Measurements from ENCODE around the gene ITGA11.

The ITGA11 gene

DNA sequence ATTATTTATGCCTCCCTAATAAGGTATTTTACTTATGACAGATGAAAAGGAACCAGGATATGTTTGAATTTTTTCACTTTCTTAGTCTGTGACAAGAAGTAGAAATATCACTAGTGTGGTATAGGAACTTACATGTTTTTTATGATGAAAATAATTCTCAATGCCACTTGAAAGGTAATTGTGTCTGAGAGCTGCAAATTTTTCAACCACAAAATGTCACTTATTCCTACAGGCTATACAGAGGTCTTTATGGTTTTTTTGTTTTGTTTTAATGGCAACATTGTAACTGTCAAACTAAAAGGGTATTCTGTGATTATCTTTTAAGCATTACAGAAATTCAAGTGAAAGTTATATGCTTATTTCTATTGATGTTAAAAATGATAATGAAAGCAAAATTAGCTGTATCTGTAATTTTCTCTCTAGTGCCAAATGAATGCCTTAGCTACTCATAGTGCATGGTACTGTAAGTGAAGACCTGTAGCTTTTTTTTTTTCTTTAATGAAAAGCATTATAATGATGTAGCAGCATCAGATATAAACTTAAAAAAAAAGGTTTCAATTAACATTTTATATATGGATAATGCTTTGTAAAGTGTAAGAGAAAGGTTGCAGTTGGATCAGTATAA is 139.7 kb downstream of the ITGA11 start:
- Histone ChIP-seq H3K27me3 (ENCODE audit: control insufficient read depth, insufficient read depth, low read length) (no peaks in the 10 kb centered on the region), H3K4me3 (ENCODE audit: low read length) (no peak overlapping the region), H3K9ac (ENCODE audit: low read length) (no peak overlapping the region), H3K4me1 (ENCODE audit: control insufficient read depth, insufficient read depth, low read length) (peaks cover 10% of the 10 kb centered on the region), H3K27ac (ENCODE audit: low read depth, low read length) (no peak overlapping the region), H3K36me3 (ENCODE audit: control insufficient read depth, insufficient read depth, low read length) (peaks cover 11% of the 10 kb centered on the region)

GRCh38 chr15:68290715-68291114 is 141.2 kb downstream of the ITGA11 start:
- H3K4me1 ChIP-seq (ENCODE audit: control insufficient read depth, insufficient read depth, low read length): peaks cover 10% of the 10 kb centered on the region
- H3K27me3 ChIP-seq (ENCODE audit: control insufficient read depth, insufficient read depth, low read length): no peaks in the 10 kb centered on the region
- H3K27ac ChIP-seq (ENCODE audit: low read depth, low read length): no peak overlapping the region
- H3K4me3 ChIP-seq (ENCODE audit: low read length): no peak overlapping the region
- no peak overlapping the region for H3K9ac ChIP-seq (ENCODE audit: low read length)
- H3K36me3 ChIP-seq (ENCODE audit: control insufficient read depth, insufficient read depth, low read length): peaks cover 11% of the 10 kb centered on the region

GRCh38 chr15:68289621-68290352 is 142.2 kb downstream of the ITGA11 start:
- Histone ChIP-seq H3K4me1 (ENCODE audit: control insufficient read depth, insufficient read depth, low read length) (peaks cover 5% of the 10 kb centered on the region), H3K27ac (ENCODE audit: low read depth, low read length) (no peak overlapping the region)

DNA sequence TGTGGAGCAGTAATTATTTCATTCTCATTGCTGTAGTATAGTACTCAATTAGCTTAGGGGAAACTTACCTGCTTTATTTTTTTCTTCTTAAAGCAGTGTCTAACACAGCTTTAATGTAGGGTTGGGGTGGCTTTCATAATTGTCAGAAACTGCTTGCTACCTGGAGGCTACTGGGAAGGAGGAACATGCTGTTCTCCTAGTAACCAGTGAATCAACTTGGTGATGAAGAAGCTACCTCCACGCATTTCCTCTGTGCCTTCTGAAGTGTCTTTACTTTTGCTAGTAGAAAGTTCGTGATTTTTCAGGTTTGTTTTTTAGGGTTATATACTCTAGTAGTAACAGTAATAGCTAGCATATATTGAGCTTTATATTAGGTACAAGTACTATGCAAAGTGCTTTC is 142.9 kb downstream of the ITGA11 start:
- Histone ChIP-seq H3K27me3 (ENCODE audit: control insufficient read depth, insufficient read depth, low read length) (no peaks in the 10 kb centered on the region), H3K4me3 (ENCODE audit: low read length) (no peak overlapping the region), H3K36me3 (ENCODE audit: control insufficient read depth, insufficient read depth, low read length) (peaks cover 17% of the 10 kb centered on the region), H3K27ac (ENCODE audit: low read depth, low read length) (no peak overlapping the region), H3K9ac (ENCODE audit: low read length) (no peak overlapping the region), H3K4me1 (ENCODE audit: control insufficient read depth, insufficient read depth, low read length) (peaks cover 5% of the 10 kb centered on the region)

More at GRCh38 chr15:68289621-68290352, 142.2 kb downstream of the ITGA11 start:
- H3K36me3 ChIP-seq (ENCODE audit: control insufficient read depth, insufficient read depth, low read length): peaks cover 13% of the 10 kb centered on the region
- H3K4me3 ChIP-seq (ENCODE audit: low read length): no peak overlapping the region
- H3K27me3 ChIP-seq (ENCODE audit: control insufficient read depth, insufficient read depth, low read length): no peaks in the 10 kb centered on the region
- H3K9ac ChIP-seq (ENCODE audit: low read length): no peak overlapping the region

DNA sequence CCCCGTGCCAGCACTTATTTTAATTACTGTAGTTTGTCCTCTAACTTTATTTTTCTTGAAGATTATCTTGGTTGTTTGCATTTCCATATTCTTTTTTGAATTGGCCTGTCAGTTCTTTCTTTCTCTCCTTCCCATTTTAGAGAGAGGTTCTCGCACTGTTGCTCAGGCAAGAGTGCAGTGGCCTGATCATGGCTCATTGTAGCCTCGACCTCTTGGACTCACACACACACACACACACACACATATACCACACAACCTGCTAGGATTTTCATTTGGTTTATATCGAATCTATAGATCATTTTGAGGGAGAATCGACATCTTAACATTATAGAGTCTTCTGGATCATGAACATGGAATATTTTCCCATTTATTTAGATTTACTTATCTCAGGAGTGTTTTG is 145.7 kb downstream of the ITGA11 start:
- no peaks in the 10 kb centered on the region for H3K27me3 ChIP-seq (ENCODE audit: control insufficient read depth, insufficient read depth, low read length)
- no peak overlapping the region for H3K9ac ChIP-seq (ENCODE audit: low read length)
- peaks cover 17% of the 10 kb centered on the region for H3K36me3 ChIP-seq (ENCODE audit: control insufficient read depth, insufficient read depth, low read length)
- no peak overlapping the region for H3K4me3 ChIP-seq (ENCODE audit: low read length)
- no peak overlapping the region for H3K27ac ChIP-seq (ENCODE audit: low read depth, low read length)
- peaks cover 8% of the 10 kb centered on the region for H3K4me1 ChIP-seq (ENCODE audit: control insufficient read depth, insufficient read depth, low read length)

GRCh38 chr15:68285259-68285980 is 146.5 kb downstream of the ITGA11 start:
- Histone ChIP-seq H3K4me1 (ENCODE audit: control insufficient read depth, insufficient read depth, low read length) (peaks cover 12% of the 10 kb centered on the region), H3K9ac (ENCODE audit: low read length) (no peak overlapping the region), H3K4me3 (ENCODE audit: low read length) (no peak overlapping the region)

DNA sequence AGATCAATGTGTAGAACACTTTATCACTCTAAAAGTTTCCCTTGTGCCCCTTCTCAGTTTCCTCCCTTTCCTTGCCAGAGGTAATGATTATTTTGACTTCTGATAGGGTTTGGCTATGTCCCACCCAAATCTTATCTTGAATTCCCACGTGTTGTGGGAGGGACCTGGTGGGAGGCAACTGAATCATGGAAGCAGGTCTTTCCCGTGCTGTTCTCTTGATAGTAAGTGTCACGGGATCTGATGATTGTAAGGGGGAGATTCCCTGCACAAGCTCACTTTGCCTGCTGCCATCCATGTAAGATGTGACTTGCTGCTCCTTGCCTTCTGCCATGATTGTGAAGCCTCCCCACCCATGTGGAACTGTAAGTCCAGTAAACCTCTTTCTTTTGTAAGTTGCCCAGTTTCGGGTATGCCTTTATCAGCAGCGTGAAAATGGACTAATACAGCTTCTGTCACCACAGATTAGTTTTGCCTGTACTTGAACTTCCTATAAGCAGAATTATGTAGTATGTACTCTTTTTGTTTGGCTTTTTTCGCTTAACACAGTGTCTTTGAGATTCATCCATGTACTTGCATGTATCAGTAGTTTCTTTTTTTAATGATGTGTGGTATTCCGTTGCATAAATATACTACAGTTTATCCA is 147.2 kb downstream of the ITGA11 start:
- Histone ChIP-seq H3K4me1 (ENCODE audit: control insufficient read depth, insufficient read depth, low read length) (peaks cover 12% of the 10 kb centered on the region), H3K9ac (ENCODE audit: low read length) (no peak overlapping the region), H3K27ac (ENCODE audit: low read depth, low read length) (no peak overlapping the region), H3K4me3 (ENCODE audit: low read length) (no peak overlapping the region), H3K36me3 (ENCODE audit: control insufficient read depth, insufficient read depth, low read length) (peaks cover 6% of the 10 kb centered on the region), H3K27me3 (ENCODE audit: control insufficient read depth, insufficient read depth, low read length) (no peaks in the 10 kb centered on the region)

More at GRCh38 chr15:68285259-68285980, 146.5 kb downstream of the ITGA11 start:
- no peaks in the 10 kb centered on the region for H3K27me3 ChIP-seq (ENCODE audit: control insufficient read depth, insufficient read depth, low read length)
- peaks cover 12% of the 10 kb centered on the region for H3K36me3 ChIP-seq (ENCODE audit: control insufficient read depth, insufficient read depth, low read length)
- no peak overlapping the region for H3K27ac ChIP-seq (ENCODE audit: low read depth, low read length)

DNA sequence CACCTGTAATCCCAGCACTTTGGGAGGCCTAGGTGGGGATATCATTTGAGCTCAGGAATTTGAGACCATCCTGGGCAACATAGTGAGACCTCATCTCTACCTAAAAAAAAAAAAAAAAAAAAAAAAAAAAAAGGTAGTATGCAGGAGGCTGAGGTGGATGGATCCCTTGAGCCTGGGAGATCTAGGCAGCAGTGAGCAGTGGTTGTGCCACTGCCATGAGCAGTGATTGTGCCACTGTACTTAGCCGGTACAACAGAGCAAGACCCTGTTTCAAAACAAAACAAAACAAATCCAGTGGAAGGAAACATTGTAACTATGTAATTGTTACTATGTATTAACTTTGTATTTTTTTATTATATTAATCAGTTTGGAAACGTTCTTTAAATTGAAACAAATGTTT is 148.6 kb downstream of the ITGA11 start:
- no peaks in the 10 kb centered on the region for H3K27me3 ChIP-seq (ENCODE audit: control insufficient read depth, insufficient read depth, low read length)
- no peak overlapping the region for H3K27ac ChIP-seq (ENCODE audit: low read depth, low read length)
- H3K9ac ChIP-seq (ENCODE audit: low read length): no peak overlapping the region
- H3K4me1 ChIP-seq (ENCODE audit: control insufficient read depth, insufficient read depth, low read length): peaks cover 14% of the 10 kb centered on the region
- H3K4me3 ChIP-seq (ENCODE audit: low read length): no peak overlapping the region
- H3K36me3 ChIP-seq (ENCODE audit: control insufficient read depth, insufficient read depth, low read length): peaks cover 6% of the 10 kb centered on the region

DNA sequence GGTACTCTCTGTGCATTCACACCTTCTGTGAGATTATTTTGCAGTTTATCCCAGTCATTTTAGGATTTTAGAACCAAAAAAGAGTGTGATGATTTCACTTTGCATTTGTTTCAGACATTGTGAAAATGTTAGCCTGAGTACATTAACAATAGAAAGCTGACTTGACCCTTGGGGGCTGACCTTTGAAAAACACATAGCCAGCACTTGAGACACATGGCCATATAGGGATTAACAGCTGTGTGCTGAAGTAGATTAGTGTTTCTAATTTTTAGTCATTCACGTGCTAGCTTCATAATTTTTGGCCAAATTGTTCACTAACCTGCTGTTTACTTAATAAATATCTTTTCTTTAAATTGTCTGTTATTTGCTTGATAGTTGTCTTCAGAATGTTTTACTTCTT is 151.0 kb downstream of the ITGA11 start:
- peak overlapping the region; percentile 100 for H3K27ac ChIP-seq (ENCODE audit: low read depth, low read length)
- H3K36me3 ChIP-seq (ENCODE audit: control insufficient read depth, insufficient read depth, low read length): peaks cover 6% of the 10 kb centered on the region
- no peak overlapping the region for H3K9ac ChIP-seq (ENCODE audit: low read length)
- peak overlapping the region; percentile 100 for H3K4me3 ChIP-seq (ENCODE audit: low read length)
- H3K4me1 ChIP-seq (ENCODE audit: control insufficient read depth, insufficient read depth, low read length): peaks cover 24% of the 10 kb centered on the region
- no peaks in the 10 kb centered on the region for H3K27me3 ChIP-seq (ENCODE audit: control insufficient read depth, insufficient read depth, low read length)

GRCh38 chr15:68279779-68280753 is 151.9 kb downstream of the ITGA11 start:
- Histone ChIP-seq H3K36me3 (ENCODE audit: control insufficient read depth, insufficient read depth, low read length) (peaks cover 6% of the 10 kb centered on the region), H3K4me1 (ENCODE audit: control insufficient read depth, insufficient read depth, low read length) (peaks cover 26% of the 10 kb centered on the region), H3K4me3 (ENCODE audit: low read length) (peak overlapping the region; percentile 100), H3K9ac (ENCODE audit: low read length) (no peak overlapping the region), H3K27me3 (ENCODE audit: control insufficient read depth, insufficient read depth, low read length) (no peaks in the 10 kb centered on the region), H3K27ac (ENCODE audit: low read depth, low read length) (peak overlapping the region; percentile 100)

DNA sequence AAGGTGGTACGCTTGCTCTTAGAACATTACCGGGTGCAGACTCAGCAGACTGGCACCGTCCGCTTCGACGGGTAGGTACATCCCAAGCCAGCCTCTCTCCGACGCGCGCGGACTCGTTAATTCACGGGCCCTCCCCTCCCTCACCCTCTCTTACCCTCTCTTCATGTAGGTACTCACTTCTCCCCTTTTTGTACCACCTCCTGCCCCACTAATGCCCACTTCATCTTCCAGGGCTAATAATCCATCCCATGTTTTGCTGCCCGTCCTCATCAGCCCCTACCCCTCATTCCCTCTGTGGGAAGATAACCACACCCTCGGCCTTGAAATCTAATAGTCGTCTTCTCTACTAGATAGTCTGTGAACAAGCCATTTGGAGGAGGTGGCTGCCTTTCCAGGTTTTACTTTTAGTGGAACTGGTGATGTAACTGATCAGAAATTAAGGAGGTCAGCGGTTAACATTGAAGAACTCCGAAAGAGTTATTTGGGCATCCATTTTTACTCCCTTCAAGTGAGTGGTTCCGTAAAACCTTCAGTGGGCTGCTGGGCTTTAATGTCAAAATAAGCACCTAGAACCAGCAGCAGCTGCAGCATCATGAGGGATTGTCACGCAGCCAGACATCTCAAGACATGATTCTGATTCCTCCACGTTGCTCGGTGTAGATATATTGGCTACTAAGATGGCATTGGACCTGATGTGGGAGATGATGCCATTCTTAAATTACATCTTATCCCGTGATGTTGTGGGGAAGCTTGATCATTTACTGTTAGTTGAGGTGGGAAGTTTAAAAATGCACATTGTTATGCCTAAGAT is 153.2 kb downstream of the ITGA11 start:
- Histone ChIP-seq H3K27ac (ENCODE audit: low read depth, low read length) (peak overlapping the region; percentile 100), H3K4me1 (ENCODE audit: control insufficient read depth, insufficient read depth, low read length) (peaks cover 26% of the 10 kb centered on the region), H3K36me3 (ENCODE audit: control insufficient read depth, insufficient read depth, low read length) (no peaks in the 10 kb centered on the region)

More for the DNA sequence above, 153.2 kb downstream of the ITGA11 start:
- Histone ChIP-seq H3K4me3 (ENCODE audit: low read length) (peak overlapping the region; percentile 100), H3K27me3 (ENCODE audit: control insufficient read depth, insufficient read depth, low read length) (no peaks in the 10 kb centered on the region), H3K9ac (ENCODE audit: low read length) (peak overlapping the region; percentile 77)

All from rectal smooth muscle tissue (tissue), 1 donor.